HepG2 (cell line): ENCODE measurements around the gene KDELR3. TPM values are rescaled to one million over a fixed set of nuclear protein-coding genes. Genes with fewer than 3 reads are reported as not detected.

Experiments
- HMG20A ChIP-seq: IDR thresholded peaks from 2 replicates; pipeline ENCODE4 v1.6.1; 2016; ENCODE audit warnings: borderline replicate concordance
- IKZF1 ChIP-seq: fragments of 450-650 bp; IDR thresholded peaks from 2 replicates; pipeline ENCODE4 v1.7.1; 2016
- KDM5B ChIP-seq: sonication (generic); formaldehyde crosslinking; IDR thresholded peaks from 2 replicates; pipeline ENCODE4 v1.4.0; 2020; ENCODE audit warnings: missing genetic modification reagents, mild to moderate bottlenecking, borderline replicate concordance
- MLLT10 ChIP-seq: sonication (generic); formaldehyde crosslinking; IDR thresholded peaks from 2 replicates; pipeline ENCODE4 v1.4.0; 2020; ENCODE audit warnings: missing genetic modification reagents
- ONECUT2 ChIP-seq: sonication (generic); formaldehyde crosslinking; IDR thresholded peaks from 2 replicates; pipeline ENCODE4 v1.4.0; 2020; ENCODE audit warnings: missing genetic modification reagents
- SOX5 ChIP-seq: IDR thresholded peaks from 2 replicates; pipeline ENCODE4 v1.6.1; 2016; ENCODE audit warnings: borderline replicate concordance
- SP1 ChIP-seq, 2 experiments: fragments of 450-650 bp in 1 of 2; sonication (generic) in 1 of 2; formaldehyde crosslinking in 1 of 2; IDR thresholded peaks; 2 replicates each; pipeline versions ENCODE4 v1.4.0 to v1.6.1; 2016 to 2020; ENCODE audit warnings: missing genetic modification reagents in 1 of 2
- ZBTB38 ChIP-seq: sonication (generic); formaldehyde crosslinking; IDR thresholded peaks from 2 replicates; pipeline ENCODE4 v1.5.1; 2020; ENCODE audit warnings: mild to moderate bottlenecking, missing genetic modification reagents
- ZNF143 ChIP-seq: sonication (generic); formaldehyde crosslinking; IDR thresholded peaks from 2 replicates; pipeline ENCODE4 v1.4.0; 2020; ENCODE audit warnings: missing genetic modification reagents
- ZNF782 ChIP-seq: sonication (generic); formaldehyde crosslinking; IDR thresholded peaks from 2 replicates; pipeline ENCODE4 v1.4.0; 2020; ENCODE audit warnings: missing genetic modification reagents, mild to moderate bottlenecking, borderline replicate concordance
- polyA plus RNA-seq, 8 experiments: library from polyadenylated mRNA; depleted of rRNA in 3 of 8; stranded (reverse) in 7 of 8; unstranded in 1 of 8; fragments of >200 nt; fragmentation: Illumina TruSeq in 4 of 8; extraction: Trizol in 4 of 8; gene quantifications; 2 replicates each; pipeline versions ENCODE4 v1.2.1 to v1.2.3, GENCODE V29; 2011 to 2016; ENCODE audit warnings: low read depth in 4 of 8, missing spikeins in 1 of 8, mixed read lengths in 1 of 8; ENCODE audit not compliant: insufficient read depth in 1 of 8
- total RNA-seq, 5 experiments: library from RNA; depleted of rRNA; stranded (reverse); fragments of >200 nt; fragmentation: Illumina TruSeq; extraction: Trizol; gene quantifications; 2 replicates each; pipeline ENCODE4 v1.2.3, GENCODE V29; 2016; ENCODE audit warnings: low read depth in 1 of 5
- TF ChIP-seq, protein P1 (sequence below): IDR thresholded peaks from 2 replicates; pipeline ENCODE4 v1.6.1; 2016; ENCODE audit warnings: mild to moderate bottlenecking, missing biosample characterization, missing genetic modification reagents
- TF ChIP-seq, protein P2 (sequence below): sonication (generic); formaldehyde crosslinking; IDR thresholded peaks from 2 replicates; pipeline ENCODE4 v1.8.1; 2022; ENCODE audit warnings: low read depth, mild to moderate bottlenecking, missing genetic modification reagents
- TF ChIP-seq, protein P3 (sequence below): sonication (generic); formaldehyde crosslinking; IDR thresholded peaks from 2 replicates; pipeline ENCODE4 v1.4.0; 2020; ENCODE audit warnings: missing genetic modification reagents, borderline replicate concordance
- TF ChIP-seq, protein P4 (sequence below): sonication (generic); formaldehyde crosslinking; IDR thresholded peaks from 2 replicates; pipeline ENCODE4 v1.4.0; 2020; ENCODE audit warnings: missing genetic modification reagents, borderline replicate concordance
- TF ChIP-seq, protein P5 (sequence below): sonication (generic); formaldehyde crosslinking; IDR thresholded peaks from 2 replicates; pipeline ENCODE4 v1.5.0; 2020; ENCODE audit warnings: missing genetic modification reagents, mild to moderate bottlenecking, borderline replicate concordance
- TF ChIP-seq, protein P6 (sequence below): sonication (generic); formaldehyde crosslinking; conservative IDR thresholded peaks from 2 replicates; pipeline ENCODE4 v1.5.0; 2020; ENCODE audit warnings: missing genetic modification reagents

KDELR3 gene
- total and polyA plus RNA-seq, 2 of the 13 experiments (the other 11 are each of a cell fraction or from before 2014, with no cell fraction given) = 24.2 to 65.7 TPM

DNA sequence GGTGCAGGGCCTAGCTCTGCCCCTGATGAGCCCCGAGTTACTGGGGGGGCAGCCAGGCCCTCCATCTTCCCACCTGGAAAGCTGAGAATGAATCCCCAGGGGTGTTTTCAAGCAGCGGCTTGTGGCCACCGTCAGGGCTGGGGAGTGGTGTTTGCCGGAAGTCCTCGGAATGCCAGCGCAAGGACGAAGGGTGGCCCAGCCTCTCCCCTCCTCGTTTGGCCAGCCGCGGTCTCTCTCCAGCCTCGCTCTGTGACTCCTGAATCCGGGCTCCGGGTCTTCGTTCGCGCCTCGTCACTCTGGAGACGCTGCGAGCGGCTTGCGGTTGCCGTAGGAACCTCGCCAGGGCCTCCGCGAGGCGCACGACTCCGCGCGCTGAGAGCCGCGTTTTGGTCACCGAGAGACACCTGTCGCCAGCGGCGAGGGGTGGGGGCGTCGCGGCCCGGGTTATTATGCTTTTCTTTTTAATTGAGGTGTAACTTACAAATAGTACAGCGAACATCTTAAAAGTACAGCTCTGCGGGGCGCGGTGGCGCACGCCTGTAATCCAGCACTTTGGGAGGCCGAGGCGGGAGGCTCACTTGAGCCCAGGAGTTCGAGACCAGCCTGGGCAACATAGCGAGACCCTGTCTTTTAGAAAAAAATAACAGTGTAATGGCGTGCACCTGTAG, 6.3 kb upstream of the KDELR3 start (continued):
- TF ChIP-seq, protein P1, sequence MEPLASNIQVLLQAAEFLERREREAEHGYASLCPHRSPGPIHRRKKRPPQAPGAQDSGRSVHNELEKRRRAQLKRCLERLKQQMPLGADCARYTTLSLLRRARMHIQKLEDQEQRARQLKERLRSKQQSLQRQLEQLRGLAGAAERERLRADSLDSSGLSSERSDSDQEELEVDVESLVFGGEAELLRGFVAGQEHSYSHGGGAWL (CRISPR knock-in tag) = 0 out of 2 replicates have a peak, but pooled peaks have one; percentile 71
- no peak for TF ChIP-seq ONECUT2 (CRISPR knock-in tag)
- TF ChIP-seq SP1 (IDR thresholded peaks at IDR 0.05) = no peak
- peak; percentile 56 for TF ChIP-seq SP1 (CRISPR knock-in tag; IDR thresholded peaks at IDR 0.05)
- TF ChIP-seq MLLT10 (CRISPR knock-in tag) = no peak
- no peak for TF ChIP-seq IKZF1
- TF ChIP-seq, protein P2, sequence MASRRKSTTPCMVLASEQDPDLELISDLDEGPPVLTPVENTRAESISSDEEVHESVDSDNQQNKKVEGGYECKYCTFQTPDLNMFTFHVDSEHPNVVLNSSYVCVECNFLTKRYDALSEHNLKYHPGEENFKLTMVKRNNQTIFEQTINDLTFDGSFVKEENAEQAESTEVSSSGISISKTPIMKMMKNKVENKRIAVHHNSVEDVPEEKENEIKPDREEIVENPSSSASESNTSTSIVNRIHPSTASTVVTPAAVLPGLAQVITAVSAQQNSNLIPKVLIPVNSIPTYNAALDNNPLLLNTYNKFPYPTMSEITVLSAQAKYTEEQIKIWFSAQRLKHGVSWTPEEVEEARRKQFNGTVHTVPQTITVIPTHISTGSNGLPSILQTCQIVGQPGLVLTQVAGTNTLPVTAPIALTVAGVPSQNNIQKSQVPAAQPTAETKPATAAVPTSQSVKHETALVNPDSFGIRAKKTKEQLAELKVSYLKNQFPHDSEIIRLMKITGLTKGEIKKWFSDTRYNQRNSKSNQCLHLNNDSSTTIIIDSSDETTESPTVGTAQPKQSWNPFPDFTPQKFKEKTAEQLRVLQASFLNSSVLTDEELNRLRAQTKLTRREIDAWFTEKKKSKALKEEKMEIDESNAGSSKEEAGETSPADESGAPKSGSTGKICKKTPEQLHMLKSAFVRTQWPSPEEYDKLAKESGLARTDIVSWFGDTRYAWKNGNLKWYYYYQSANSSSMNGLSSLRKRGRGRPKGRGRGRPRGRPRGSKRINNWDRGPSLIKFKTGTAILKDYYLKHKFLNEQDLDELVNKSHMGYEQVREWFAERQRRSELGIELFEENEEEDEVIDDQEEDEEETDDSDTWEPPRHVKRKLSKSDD (CRISPR knock-in tag) = no peak
- TF ChIP-seq, protein P3, sequence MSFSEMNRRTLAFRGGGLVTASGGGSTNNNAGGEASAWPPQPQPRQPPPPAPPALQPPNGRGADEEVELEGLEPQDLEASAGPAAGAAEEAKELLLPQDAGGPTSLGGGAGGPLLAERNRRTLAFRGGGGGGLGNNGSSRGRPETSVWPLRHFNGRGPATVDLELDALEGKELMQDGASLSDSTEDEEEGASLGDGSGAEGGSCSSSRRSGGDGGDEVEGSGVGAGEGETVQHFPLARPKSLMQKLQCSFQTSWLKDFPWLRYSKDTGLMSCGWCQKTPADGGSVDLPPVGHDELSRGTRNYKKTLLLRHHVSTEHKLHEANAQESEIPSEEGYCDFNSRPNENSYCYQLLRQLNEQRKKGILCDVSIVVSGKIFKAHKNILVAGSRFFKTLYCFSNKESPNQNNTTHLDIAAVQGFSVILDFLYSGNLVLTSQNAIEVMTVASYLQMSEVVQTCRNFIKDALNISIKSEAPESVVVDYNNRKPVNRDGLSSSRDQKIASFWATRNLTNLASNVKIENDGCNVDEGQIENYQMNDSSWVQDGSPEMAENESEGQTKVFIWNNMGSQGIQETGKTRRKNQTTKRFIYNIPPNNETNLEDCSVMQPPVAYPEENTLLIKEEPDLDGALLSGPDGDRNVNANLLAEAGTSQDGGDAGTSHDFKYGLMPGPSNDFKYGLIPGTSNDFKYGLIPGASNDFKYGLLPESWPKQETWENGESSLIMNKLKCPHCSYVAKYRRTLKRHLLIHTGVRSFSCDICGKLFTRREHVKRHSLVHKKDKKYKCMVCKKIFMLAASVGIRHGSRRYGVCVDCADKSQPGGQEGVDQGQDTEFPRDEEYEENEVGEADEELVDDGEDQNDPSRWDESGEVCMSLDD (CRISPR knock-in tag) = no peak
- TF ChIP-seq ZBTB38 (CRISPR knock-in tag) = peak; percentile 48; the same call in 1 of the 2 replicates
- TF ChIP-seq, protein P4, sequence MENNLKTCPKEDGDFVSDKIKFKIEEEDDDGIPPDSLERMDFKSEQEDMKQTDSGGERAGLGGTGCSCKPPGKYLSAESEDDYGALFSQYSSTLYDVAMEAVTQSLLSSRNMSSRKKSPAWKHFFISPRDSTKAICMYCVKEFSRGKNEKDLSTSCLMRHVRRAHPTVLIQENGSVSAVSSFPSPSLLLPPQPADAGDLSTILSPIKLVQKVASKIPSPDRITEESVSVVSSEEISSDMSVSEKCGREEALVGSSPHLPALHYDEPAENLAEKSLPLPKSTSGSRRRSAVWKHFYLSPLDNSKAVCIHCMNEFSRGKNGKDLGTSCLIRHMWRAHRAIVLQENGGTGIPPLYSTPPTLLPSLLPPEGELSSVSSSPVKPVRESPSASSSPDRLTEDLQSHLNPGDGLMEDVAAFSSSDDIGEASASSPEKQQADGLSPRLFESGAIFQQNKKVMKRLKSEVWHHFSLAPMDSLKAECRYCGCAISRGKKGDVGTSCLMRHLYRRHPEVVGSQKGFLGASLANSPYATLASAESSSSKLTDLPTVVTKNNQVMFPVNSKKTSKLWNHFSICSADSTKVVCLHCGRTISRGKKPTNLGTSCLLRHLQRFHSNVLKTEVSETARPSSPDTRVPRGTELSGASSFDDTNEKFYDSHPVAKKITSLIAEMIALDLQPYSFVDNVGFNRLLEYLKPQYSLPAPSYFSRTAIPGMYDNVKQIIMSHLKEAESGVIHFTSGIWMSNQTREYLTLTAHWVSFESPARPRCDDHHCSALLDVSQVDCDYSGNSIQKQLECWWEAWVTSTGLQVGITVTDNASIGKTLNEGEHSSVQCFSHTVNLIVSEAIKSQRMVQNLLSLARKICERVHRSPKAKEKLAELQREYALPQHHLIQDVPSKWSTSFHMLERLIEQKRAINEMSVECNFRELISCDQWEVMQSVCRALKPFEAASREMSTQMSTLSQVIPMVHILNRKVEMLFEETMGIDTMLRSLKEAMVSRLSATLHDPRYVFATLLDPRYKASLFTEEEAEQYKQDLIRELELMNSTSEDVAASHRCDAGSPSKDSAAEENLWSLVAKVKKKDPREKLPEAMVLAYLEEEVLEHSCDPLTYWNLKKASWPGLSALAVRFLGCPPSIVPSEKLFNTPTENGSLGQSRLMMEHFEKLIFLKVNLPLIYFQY (CRISPR knock-in tag) = 0 out of 2 replicates have a peak, but pooled peaks have one; percentile 46
- TF ChIP-seq, protein P5, sequence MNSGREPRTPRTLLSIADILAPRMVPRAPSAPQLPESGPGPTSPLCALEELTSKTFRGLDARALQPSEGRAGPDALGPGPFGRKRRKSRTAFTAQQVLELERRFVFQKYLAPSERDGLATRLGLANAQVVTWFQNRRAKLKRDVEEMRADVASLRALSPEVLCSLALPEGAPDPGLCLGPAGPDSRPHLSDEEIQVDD (CRISPR knock-in tag) = no peak
- TF ChIP-seq ZNF143 (CRISPR knock-in tag) = no peak
- no peak for TF ChIP-seq ZNF782
- TF ChIP-seq SOX5 (CRISPR knock-in tag) = 0 out of 2 replicates have a peak, but pooled peaks have one; percentile 20
- TF ChIP-seq KDM5B (CRISPR knock-in tag) = 0 out of 2 replicates have a peak, but pooled peaks have one; percentile 33
- TF ChIP-seq, protein P6, sequence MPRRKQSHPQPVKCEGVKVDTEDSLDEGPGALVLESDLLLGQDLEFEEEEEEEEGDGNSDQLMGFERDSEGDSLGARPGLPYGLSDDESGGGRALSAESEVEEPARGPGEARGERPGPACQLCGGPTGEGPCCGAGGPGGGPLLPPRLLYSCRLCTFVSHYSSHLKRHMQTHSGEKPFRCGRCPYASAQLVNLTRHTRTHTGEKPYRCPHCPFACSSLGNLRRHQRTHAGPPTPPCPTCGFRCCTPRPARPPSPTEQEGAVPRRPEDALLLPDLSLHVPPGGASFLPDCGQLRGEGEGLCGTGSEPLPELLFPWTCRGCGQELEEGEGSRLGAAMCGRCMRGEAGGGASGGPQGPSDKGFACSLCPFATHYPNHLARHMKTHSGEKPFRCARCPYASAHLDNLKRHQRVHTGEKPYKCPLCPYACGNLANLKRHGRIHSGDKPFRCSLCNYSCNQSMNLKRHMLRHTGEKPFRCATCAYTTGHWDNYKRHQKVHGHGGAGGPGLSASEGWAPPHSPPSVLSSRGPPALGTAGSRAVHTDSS (CRISPR knock-in tag) = no peak
- no peak for TF ChIP-seq HMG20A
